GM15510 (cell line): ENCODE data around the gene METTL15.

ENCODE experiments used
- POLR2A ChIP-seq: IDR thresholded peaks from 3 replicates; pipeline ENCODE4 v1.6.1; 2011; ENCODE audit warnings: borderline replicate concordance; ENCODE audit not compliant: insufficient read length; ENCODE audit errors: extremely low read depth

METTL15 gene, protein sequence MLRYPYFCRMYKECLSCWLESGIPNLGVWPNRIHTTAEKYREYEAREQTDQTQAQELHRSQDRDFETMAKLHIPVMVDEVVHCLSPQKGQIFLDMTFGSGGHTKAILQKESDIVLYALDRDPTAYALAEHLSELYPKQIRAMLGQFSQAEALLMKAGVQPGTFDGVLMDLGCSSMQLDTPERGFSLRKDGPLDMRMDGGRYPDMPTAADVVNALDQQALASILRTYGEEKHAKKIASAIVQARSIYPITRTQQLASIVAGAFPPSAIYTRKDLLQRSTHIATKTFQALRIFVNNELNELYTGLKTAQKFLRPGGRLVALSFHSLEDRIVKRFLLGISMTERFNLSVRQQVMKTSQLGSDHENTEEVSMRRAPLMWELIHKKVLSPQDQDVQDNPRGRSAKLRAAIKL

DNA sequence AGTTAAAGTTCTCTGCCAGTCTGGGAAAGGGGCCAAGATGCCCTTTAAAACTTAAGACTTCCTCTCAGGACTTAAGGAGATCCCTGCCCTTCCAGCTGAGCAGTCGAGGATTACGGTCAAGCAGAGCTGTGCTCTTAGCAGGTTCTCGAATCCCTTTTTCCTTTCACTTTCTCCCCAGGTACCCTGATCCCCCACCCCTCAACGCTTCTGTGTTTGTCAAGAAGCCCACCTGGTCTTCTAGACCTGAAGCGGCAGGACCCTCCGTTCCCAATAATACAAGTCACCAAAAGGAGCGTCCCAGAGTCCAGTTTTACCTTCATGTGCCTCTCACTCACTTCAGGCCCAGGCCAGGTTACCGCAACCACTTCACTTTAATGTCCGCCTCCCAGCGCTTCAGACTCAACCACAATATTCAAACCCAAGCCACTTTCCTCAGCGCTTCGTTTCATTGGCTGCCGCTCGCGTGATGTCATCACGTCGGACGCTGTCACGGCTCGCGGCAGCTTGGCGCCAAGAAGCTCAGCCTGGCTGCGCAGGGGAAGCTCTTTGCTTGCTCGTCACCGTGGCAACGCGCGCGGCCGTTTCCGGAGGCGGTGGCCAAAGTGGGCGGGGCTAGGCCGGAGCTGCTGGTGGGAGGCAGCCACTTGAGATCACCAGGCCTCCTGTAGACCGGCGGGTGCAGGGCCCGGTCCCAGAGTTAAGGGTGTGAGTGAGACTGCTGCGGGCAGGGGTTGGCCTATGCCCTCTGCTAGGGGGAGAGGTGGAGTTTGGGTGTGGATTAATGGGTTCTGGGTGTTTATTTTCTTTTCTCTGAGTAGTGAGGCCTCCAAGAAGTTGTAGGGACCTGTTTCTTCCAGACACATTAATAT, at the start of gene METTL15, which contains the start of gene KIF18A:
TSS of gene METTL15 (plus strand) at position 639 of the 869 bp plus-strand sequence. CDS start 4,947 bp downstream, outside the sequence.
TSS of gene KIF18A (minus strand) at position 407 of the 869 bp plus-strand sequence. CDS start 10,209 bp downstream, outside the sequence.
- peak; percentile 77 for TF ChIP-seq POLR2A

DNA sequence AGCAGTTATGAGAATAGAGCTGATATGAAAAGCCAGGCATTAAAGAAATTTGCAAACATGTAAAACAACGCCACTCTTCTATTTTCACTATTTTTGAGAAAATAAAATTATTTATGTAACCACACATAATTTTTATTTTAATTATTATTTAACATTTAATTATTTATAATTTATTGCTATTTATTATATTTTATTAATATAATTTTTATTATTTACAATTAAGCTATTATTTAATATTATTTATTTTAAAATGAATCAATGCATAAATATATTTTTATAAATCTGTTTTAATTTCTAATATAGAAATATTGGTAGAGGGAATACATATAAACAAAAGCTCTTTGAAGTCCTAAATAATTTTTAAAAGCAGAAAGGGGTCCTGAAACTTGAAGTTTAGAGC, 36.9 kb upstream of the METTL15 start:
- TF ChIP-seq POLR2A: no peak

DNA sequence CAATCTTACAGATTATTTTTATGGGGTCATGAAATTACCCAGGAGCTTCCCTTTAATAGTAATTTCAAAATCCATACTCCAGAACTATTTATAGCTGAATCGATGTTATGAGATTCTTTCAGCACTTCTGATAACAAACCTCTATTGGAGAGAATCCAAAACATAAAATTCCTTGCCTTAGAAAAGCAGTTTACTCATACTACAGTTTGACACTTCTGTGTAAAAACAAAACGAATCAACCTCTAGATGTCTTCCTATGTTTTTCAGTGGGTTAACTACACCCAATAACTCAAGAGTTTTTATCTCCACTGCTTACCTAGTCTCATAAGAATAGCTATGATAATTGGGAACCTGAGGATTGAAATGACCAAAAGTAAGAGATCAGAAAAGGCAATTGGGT, 35.9 kb upstream of the METTL15 start:
- no peak for TF ChIP-seq POLR2A

DNA sequence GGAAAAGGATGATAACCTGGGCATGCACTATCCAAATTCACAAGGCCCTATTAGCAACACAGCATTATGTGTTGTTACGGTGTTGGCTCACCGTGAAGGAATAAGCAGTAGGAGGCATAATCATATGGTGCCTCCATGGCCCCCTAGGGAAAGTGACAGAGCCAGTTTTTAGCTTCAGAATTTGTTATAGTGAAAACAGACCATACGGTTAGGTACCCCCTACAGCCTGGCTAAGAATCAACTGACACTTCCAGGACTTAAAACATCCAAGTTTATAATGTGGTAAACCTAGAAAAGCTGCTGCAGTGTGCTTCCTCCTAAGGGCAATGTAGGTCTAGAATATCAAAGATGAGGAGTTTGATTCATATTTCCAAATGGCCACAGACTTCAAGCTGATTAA, 30.7 kb upstream of the METTL15 start:
- no peak for TF ChIP-seq POLR2A

DNA sequence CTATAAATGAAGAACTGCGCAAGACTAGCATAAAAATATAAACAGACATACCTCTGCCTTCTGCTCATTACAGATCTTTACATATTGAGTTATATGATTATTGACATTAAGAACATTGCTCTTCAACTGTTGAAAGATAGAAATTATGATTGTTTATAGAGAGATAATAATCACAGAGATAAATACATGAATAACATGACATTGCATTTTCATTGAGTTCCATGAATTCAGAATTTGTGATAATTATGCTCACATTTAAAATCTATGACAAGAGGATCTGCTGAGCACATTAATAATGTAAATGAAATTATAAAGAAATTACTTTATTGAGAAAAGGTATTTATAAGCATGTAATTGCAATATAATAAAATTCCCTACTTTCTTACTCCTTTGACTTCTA, 25.1 kb upstream of the METTL15 start:
- no peak for TF ChIP-seq POLR2A

DNA sequence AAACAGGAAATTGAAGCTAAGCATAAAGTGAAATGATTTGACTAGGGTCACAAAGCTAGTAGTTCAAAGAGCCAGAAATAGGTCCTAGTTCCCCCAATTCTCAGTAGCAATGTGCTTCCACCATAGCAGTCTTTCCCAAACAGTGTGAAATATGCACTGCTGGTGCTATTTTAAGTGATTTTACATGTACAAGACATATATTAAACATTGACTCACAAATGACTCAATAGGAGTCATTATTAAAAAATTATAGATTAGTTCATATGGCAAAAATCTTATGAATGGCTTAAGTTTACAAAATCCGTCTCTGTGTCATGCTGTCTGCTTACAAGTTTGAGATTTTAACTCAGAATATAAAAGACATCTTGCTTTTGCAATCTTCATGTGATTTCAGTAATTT, 21.6 kb upstream of the METTL15 start:
- TF ChIP-seq POLR2A: no peak

DNA sequence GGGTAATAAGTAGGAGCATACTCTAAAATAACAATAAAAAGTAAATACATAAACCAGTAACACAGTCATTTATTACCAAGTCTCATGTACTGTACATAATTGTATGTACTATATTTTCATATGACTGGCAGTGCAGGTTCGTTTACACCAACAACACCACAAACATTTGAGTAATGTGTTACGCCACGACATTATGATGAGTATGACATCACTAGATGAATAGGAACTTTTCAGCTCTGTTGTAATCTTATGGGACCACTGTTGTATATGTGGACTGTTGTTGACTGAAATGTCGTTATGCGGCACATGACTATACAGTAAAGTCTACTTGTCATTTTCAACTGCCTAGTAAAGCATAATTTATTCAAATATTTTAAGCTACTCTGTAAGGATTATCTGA, 18.8 kb upstream of the METTL15 start:
- TF ChIP-seq POLR2A: no peak

DNA sequence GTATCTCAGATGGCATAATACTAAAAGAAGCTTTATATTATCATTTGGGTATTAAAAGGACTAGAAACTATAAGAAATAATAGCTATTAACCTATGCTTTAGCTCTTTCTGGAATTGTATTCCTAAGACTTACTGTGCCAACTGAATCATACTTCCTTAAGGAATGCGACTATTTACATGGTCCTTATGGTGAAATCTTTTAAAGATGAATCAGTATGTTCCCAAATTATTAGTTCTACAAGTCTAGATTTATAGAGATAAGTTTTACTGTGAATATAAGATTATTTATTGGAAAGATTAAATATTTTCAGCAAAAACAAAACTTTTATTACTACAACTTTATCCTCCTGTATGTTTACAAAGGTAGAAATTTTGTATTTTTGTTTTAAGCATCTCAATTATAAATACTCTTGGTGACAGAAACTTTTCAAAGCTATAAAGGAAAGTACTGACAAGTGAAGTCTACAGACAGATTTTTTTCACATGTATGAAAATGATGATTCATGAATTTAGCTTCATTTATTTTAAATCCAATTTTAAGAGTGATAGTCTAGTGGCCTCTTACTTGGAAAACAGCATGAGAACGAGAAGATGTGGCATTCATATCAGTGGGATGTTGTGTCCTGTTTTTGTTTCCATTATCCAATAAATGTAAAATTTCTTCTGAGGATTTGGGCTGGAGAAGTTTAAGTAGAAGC, 18.0 kb upstream of the METTL15 start:
- TF ChIP-seq POLR2A: no peak

DNA sequence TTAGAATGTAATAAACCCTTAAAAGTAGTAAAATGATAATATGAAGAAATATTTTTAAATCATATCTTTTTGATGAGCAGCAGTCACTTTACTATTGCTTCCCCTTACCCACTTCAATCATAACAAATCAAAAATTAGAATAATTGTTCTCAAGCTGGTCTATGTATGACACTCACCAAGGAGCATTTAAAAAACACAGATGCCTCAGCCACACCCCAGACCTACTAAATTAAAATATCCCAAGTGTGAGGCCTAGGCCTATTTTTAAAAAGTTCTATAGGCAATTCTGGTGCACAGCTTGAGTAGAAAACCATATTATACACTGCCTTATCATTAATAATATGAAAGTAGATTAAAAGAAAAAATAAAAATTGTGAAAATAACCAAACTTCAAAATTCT, 15.4 kb upstream of the METTL15 start:
- no peak for TF ChIP-seq POLR2A

DNA sequence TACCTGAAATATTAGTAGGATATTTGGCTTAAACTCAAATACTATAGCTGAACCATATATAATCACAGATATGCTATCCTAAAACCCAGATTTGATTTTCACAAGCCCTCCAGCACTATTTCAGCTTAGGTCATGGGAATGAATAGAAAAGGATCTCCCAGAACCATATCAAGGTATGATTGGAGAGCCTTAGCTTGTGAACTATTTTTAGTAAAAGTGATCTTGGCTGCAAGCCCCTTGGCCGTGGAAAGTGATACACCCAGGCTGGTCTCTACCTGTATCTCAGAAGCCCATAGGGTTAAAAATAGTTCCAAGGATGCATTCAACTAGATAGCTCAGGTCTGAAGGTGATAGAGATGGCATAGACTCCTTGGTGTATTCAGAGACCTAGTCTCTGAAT, 9.9 kb upstream of the METTL15 start:
- TF ChIP-seq POLR2A: no peak

DNA sequence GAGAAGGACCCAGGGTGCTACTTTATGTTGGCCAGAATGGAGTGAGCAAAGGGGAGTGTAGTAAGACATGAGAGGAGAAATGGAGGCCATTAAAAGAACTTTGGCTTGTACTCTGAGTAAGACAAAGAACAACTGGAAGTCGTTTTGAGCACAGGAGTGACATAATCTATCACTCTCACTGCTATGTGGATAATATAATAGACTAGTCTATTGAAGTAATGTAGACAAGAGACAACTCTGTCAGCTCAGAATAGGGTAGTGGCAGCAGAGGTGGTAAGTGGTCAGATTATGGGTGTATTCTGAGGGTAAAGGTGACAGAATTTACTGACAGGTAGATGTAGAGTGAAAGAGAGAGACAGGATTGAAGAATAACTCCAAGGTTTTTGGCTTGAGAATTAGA, 8.5 kb upstream of the METTL15 start:
- TF ChIP-seq POLR2A: no peak

DNA sequence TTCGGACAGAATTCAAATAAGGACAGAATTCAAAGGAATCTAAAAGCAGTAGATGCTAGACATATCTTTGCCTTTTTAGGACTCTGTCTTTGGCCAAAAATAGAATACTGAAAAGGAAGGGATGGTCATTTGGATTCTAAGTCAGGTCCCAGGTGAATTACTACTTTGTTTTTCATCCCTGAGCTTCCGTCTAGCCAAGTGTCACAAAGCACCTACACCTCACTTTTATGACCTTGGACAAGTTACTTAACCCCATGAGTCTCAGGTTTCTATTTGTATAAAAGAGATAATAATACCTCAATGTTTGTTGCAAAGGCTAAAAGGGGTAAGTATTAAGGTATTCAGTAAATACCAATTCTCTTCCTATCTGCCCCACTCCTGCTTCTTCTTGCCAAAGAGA, 7.5 kb upstream of the METTL15 start:
- TF ChIP-seq POLR2A: no peak

DNA sequence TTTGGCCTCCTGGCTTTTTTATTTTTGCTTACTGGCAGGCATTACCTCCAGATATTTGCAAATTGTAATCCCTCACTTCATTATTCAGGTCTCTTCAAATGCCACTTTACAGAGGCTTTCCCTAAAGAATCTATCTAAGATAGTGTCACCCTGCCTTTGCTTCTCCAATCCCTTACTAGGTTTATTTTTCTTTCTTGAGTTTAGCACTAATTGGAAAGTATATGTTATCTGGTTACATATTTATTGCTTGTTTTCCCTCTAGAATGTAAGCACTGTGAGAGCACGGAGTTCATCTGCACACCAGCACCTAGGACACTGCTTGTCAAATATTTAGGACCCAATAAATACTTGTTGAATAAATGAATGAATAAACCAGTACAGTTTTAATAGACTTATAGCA, 3.8 kb upstream of the METTL15 start:
- TF ChIP-seq POLR2A: no peak

DNA sequence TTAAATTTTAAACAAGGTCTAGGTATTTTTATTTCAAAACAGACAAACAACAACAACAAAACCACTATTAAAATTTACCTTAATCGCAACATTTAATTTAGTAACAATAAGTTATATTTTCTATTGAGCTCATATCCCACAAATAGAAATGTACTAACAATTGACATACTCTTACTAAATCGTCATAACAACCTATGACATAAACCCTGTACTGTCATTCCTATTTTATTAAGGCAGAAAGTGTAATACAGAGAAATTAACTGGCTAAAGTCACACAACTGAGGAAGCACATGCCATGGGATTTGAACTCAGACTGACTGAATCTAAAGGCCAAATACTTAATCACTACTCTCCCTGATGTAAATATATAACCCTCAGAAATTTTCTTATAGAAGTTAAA, 3.2 kb upstream of the METTL15 start:
- TF ChIP-seq POLR2A: no peak

DNA sequence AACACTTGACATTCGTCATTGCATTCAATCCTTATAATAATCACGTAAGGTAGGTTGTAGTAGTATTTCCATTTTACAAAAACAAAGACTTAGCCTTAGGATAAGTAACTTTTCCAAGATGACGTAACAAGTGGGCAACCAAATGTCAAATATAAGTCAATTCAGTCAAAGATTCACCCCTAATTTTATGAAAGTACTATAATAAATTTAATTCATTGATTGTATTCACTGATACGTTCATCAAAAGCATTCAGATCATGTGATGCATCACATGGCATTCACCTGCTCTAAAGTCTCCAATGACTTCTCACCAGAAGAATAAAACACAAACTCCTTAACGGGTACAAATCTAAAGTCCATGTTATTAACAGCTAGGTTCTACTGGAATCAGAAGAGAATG, 2.3 kb upstream of the METTL15 start:
- TF ChIP-seq POLR2A: no peak
